Small intestine (tissue), 7 donors: ENCODE data around the gene ACTL6B. TPM values are rescaled to one million over a fixed set of nuclear protein-coding genes. Genes with fewer than 3 reads are reported as not detected.

Source experiments
- DNase-seq, 2 donors: peaks; one replicate each; pipeline versions ENCODE4 v3.0.0 to v3.0.0-alpha.2; 2013
- FAIRE-seq: peaks from 2 replicates; lab custom pipeline; 2012; peaks lifted over from hg19 to GRCh38; lab: Jason Lieb, UNC
- H3K27ac ChIP-seq, 3 donors: one replicate each; pipeline ENCODE4 v1.5.1; 2013; ENCODE audit warnings: low read length in 2 of 3, mild to moderate bottlenecking in 2 of 3, control low read depth in 1 of 3, inconsistent platforms in 1 of 3, low read depth in 1 of 3, moderate library complexity in 1 of 3
- H3K27me3 ChIP-seq, 3 donors: one replicate each; pipeline ENCODE4 v1.6.1; 2013; ENCODE audit warnings: low read length in 3 of 3, inconsistent platforms in 1 of 3; ENCODE audit not compliant: control insufficient read depth in 3 of 3, insufficient read depth in 3 of 3
- H3K36me3 ChIP-seq, 3 donors: one replicate each; pipeline ENCODE4 v1.6.1; 2013; ENCODE audit warnings: low read length in 3 of 3, inconsistent platforms in 1 of 3, low read depth in 1 of 3, mild to moderate bottlenecking in 1 of 3, moderate library complexity in 1 of 3; ENCODE audit not compliant: control insufficient read depth in 3 of 3, insufficient read depth in 2 of 3
- H3K4me1 ChIP-seq, 3 donors: one replicate each; pipeline ENCODE4 v1.6.1; 2013; ENCODE audit warnings: low read length in 2 of 3, inconsistent platforms in 1 of 3, low read depth in 1 of 3, mild to moderate bottlenecking in 1 of 3, moderate library complexity in 1 of 3; ENCODE audit not compliant: control insufficient read depth in 3 of 3, insufficient read depth in 2 of 3
- H3K4me3 ChIP-seq, 3 donors: one replicate each; pipeline ENCODE4 v1.5.1; 2013; ENCODE audit warnings: low read length in 3 of 3, control low read depth in 1 of 3, inconsistent platforms in 1 of 3, low read depth in 1 of 3, mild to moderate bottlenecking in 1 of 3, moderate library complexity in 1 of 3
- H3K9me3 ChIP-seq, 2 donors: one replicate each; pipeline ENCODE4 v1.6.1; 2013; ENCODE audit warnings: low read depth in 1 of 2, low read length in 1 of 2; ENCODE audit not compliant: control insufficient read depth in 2 of 2, insufficient read depth in 1 of 2
- WGBS, 3 donors: extraction: QIAGEN DNeasy Blood & Tissue Kit; methylation state at CpG; one replicate each; pipeline ENCODE4 v1.1.7; 2013; 5-methylcytosine and 5-hydroxymethylcytosine counted together
- polyA plus RNA-seq, 4 donors: library from polyadenylated mRNA; stranded (reverse) in 3 of 4; unstranded in 1 of 4; fragments of 200-250 nt in 3 of 4; fragments of 120-200 nt in 1 of 4; gene quantifications; one replicate each; pipeline versions ENCODE4 v1.2.1 to v1.2.3, GENCODE V29; 2013
- donor health status: healthy with polysubstance abuse.
- donor health status: control.
- donor health status: control.
- donor health status: Bipolar disorder and iron deficiency.
- donor health status: healthy.

The ACTL6B gene
- polyA plus RNA-seq, 4 donors = 0.52 to 1.00 TPM; not detected in 2

DNA sequence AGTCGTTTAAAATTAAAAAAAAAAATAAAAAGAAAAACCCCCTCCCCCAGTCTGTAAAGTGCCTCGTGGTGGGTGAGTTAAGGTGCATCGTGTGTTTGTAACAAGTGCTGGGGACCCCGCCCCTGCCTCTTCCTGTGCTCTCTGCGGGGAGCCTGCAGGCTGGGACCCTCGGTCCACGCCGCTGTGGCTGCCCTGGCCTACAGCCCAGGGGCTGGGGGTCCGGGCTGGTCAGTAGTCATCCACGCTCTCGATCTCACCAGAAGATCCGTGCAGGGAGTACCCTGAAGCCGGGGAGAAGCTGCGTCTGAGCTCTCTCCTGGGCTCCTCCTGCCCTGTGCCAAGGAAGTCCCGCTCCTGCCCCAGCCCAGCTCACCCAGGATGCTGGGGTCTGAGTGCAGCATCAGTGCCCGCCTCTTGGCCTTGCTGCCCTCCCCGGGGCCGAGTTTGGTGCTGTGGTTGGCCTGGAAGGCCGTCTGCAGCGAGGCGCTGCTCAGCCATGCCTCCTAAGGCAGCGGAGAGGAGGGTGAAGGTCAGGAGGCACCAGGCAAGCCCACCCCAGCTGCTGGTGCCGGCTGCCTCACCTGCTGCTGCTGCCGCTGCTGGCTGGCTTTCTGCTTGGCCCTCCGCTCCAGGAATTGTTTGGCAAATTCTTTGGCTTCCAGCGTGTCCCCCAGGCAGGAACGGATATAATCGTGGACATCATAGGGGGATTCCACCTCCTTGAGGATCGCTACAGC, 25.4 kb upstream of the ACTL6B start:
- DNase-seq (no peak), FAIRE-seq (no peak)
- H3K27me3 ChIP-seq = no peaks in the 10 kb centered on the region
- no peak overlapping the region for H3K4me3 ChIP-seq
- peaks cover 0 to 35% (median 0%) of the 10 kb centered on the region in 3 donors for H3K4me1 ChIP-seq
- H3K9me3 ChIP-seq = no peaks in the 10 kb centered on the region
- 78 to 85% (median 79%) methylated on average over 29 of the region's 29 CpGs for WGBS, 3 donors
- H3K27ac ChIP-seq = no peak overlapping the region
- peaks cover 22 to 99% (median 28%) of the 10 kb centered on the region in 3 donors for H3K36me3 ChIP-seq

- no peak for DNase-seq
- no peak overlapping the region for H3K4me3 ChIP-seq
- H3K27me3 ChIP-seq = no peaks in the 10 kb centered on the region
- peaks cover 20 to 95% (median 22%) of the 10 kb centered on the region in 3 donors for H3K36me3 ChIP-seq
- H3K9me3 ChIP-seq = no peaks in the 10 kb centered on the region
- no peak for FAIRE-seq
- 80 to 83% (median 80%) methylated on average over 18 of the region's 18 CpGs for WGBS, 3 donors
- H3K27ac ChIP-seq = peak overlapping the region in 1 of 3 donors; percentile 33
- H3K4me1 ChIP-seq = peaks cover 0 to 40% (median 0%) of the 10 kb centered on the region in 3 donors
Measured at GRCh38 chr7:100680576-100681271, 24.5 kb upstream of the ACTL6B start.

DNA sequence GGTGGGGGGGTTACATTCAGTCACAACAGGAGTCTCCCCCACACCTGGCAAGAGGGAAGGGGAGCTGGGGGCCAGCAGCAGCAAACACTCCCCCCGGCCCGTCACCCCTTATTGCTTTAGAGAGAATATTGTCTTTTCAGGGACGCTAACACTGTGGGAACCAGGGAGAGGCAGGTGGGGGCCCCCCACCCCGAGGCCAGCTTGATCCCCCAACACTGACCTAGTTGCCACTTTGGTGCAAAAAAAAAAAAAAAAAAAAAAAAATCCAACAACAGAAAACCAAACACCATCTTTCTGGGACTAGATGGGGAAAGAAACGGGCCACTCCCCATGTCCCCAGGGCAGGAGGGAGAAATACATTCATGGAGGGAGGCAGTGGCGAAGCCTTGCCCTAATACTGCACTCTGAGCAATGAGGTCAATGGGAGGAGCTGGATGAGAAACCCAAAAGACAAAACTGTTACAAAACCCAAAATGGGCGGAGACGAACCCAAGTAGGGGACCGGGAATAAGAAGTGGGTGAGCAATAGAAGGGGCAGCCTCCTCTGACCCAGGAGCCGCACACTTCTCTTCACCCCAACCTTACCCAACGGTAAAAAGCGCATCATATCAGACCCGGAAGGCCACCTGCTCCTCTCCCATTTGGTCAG, 23.8 kb upstream of the ACTL6B start:
- no peak for FAIRE-seq
- WGBS, 3 donors = 67 to 79% (median 74%) methylated on average over 13 of the region's 13 CpGs
- H3K27ac ChIP-seq = peak overlapping the region in 2 of 3 donors; percentile 33 to 53
- peaks cover 18 to 88% (median 22%) of the 10 kb centered on the region in 3 donors for H3K36me3 ChIP-seq
- peaks cover 0 to 40% (median 0%) of the 10 kb centered on the region in 3 donors for H3K4me1 ChIP-seq
- peak in 1 of 2 donors; percentile 15 for DNase-seq
- H3K27me3 ChIP-seq = no peaks in the 10 kb centered on the region
- H3K4me3 ChIP-seq = no peak overlapping the region
- no peaks in the 10 kb centered on the region for H3K9me3 ChIP-seq

- Histone ChIP-seq H3K9me3 (no peaks in the 10 kb centered on the region), H3K4me3 (no peak overlapping the region), H3K27me3 (no peaks in the 10 kb centered on the region), H3K27ac (peak overlapping the region in 1 of 3 donors; percentile 53), H3K36me3 (peaks cover 17 to 84% (median 18%) of the 10 kb centered on the region in 3 donors), H3K4me1 (peaks cover 0 to 40% (median 0%) of the 10 kb centered on the region in 3 donors)
- FAIRE-seq (no peak), DNase-seq (peak in 1 of 2 donors; percentile 59)
- WGBS, 3 donors = 71 to 74% (median 71%) methylated on average over 12 to 13 of the region's 13 CpGs
Measured at GRCh38 chr7:100679129-100679926, 23.1 kb upstream of the ACTL6B start.

- Histone ChIP-seq H3K4me1 (peaks cover 0 to 40% (median 0%) of the 10 kb centered on the region in 3 donors), H3K9me3 (no peaks in the 10 kb centered on the region), H3K27ac (peak overlapping the region in 1 of 3 donors; percentile 53), H3K4me3 (no peak overlapping the region), H3K27me3 (no peaks in the 10 kb centered on the region), H3K36me3 (peaks cover 12 to 75% (median 14%) of the 10 kb centered on the region in 3 donors)
- peak in 1 of 2 donors; percentile 18 for DNase-seq
- no peak for FAIRE-seq
- 81 to 87% (median 87%) methylated on average over 35 of the region's 35 CpGs for WGBS, 3 donors
Measured at GRCh38 chr7:100678291-100678984, 22.2 kb upstream of the ACTL6B start.

DNA sequence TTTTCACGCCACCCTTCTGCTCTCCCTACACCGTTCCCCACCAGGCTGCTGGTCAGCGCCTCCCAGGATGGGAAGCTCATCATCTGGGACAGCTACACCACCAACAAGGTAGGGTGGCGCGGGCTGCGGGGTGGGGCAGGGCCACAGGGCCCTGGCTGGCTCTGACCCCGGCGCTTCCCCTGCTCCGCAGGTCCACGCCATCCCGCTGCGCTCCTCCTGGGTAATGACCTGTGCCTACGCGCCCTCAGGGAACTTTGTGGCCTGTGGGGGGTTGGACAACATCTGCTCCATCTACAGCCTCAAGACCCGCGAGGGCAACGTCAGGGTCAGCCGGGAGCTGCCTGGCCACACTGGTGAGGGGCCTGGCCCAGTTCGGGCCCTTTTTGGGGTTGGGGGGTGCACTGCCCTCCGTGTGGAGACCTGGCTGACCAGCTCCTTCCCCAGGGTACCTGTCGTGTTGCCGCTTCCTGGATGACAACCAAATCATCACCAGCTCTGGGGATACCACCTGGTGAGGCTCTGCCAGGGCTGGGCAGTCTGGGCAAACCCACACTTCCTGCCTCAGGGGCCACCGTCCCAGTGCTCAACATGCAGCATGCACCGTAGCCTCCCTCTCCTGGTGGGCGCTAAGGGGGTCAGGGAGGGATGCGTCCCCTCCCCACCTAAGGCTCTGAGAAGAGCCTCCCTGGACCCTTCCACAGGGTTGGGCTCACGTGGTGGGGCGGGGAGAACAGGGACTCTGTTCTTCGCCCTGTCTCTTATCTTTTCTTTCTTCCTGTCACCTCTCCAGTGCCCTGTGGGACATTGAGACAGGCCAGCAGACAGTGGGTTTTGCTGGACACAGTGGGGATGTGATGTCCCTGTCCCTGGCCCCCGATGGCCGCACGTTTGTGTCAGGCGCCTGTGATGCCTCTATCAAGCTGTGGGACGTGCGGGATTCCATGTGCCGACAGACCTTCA, 21.3 kb upstream of the ACTL6B start:
- Histone ChIP-seq H3K27me3 (no peaks in the 10 kb centered on the region), H3K4me1 (peaks cover 0 to 40% (median 0%) of the 10 kb centered on the region in 3 donors), H3K4me3 (no peak overlapping the region), H3K9me3 (no peaks in the 10 kb centered on the region), H3K27ac (peak overlapping the region in 1 of 3 donors; percentile 53), H3K36me3 (peaks cover 8 to 67% (median 10%) of the 10 kb centered on the region in 3 donors)
- no peak for FAIRE-seq
- WGBS, 3 donors = 87 to 90% (median 89%) methylated on average over 35 to 36 of the region's 36 CpGs
- peak in 1 of 2 donors; percentile 32 for DNase-seq
